Fibroblast of gingiva (primary cell): ENCODE measurements around the gene CMTM5.
A peak's percentile ranks its signal among the peaks of the same experiment; 100 is the strongest.

Experiments
- DNase-seq: peaks from one replicate; pipeline ENCODE4 v3.0.0-alpha.2; 2011; ENCODE audit warnings: low read depth

CMTM5 gene

DNA sequence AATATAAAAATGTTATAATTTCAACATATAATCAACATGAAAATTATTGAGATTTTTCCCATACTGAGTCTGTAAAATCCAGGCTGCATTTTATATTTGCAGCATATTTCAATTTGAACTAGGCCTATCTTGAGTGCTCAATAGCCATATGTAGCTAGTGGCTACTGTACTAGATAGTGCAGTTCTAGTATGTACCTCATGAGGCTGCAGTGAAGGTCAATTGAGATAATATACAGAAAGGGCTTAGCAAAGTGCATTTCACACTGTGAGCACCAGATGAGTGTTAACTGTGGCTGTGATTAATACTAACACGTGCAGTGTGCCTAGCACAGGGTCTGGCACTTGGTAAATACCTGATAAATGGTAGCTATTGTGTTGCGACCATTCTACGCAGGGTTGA is 18.8 kb upstream of the CMTM5 start:
- DNase-seq = no peak

- no peak for DNase-seq
Measured at GRCh38 chr14:23358553-23359166, 18.2 kb upstream of the CMTM5 start.

DNA sequence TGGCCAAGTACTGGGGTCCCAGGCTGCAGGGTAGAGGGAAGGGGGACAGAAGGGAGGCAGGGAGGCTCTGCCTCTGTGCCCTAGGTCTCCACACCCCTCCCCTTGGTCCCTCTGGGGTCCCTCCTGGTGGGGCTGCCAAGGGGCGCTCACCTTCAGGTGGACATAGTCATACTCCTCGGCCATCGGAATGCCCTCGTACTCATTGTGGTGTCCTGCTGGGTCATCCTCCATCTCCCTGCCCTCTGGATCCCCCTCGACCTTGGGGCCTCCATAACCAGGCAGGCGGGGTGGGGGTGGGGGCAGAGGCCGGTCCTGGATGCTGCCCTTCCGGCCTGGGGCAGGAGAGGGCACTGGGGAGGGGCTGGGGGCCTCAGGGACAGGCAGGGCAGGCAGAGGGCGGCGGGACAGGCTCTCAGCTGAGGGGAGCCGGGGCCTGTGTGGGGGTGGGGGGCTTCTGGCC is 17.6 kb upstream of the CMTM5 start:
- DNase-seq = no peak

- DNase-seq = no peak
Measured at GRCh38 chr14:23359722-23360447, 17.0 kb upstream of the CMTM5 start.

DNA sequence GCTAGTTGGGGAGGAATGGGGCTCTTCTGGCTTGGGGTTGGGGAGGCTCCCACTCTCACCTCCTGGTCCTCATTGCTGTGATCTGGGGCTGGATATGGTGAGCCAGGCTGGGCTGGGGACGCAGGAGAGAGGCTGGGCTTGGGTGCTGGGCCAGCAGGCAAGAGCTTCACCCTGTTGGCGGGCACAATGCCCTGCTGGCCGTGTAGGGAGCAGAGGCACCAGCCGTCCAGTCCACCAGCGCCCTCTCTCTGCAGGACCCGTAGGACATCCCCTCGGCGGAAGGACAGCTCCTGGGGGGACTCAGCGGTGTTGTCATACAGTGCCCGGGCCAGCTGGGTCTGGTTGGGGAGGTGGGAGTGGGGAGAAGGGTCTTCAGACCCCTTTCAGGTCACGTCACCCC is 16.4 kb upstream of the CMTM5 start:
- no peak for DNase-seq

- DNase-seq = peak; percentile 59
Measured at GRCh38 chr14:23361320-23361719, 15.5 kb upstream of the CMTM5 start.

DNA sequence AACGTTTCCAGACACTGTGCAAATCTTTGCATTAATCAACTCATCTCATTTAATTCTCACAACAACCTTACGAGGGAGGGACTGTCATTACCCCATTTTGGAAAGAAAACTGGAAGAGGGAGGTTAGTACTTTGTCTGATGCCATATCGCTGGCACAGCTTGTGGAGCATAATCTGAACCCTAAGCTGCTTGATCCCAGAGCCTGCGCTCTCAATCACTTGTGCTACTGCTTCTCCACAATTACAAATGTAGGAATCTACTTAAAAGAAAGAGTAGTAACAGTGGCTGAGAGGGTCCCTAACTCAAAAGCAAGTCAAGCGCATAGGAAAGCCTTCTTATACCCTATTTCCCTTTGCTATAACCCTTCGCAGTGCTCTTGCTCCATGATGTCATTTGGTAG is 15.1 kb upstream of the CMTM5 start:
- DNase-seq = no peak

DNA sequence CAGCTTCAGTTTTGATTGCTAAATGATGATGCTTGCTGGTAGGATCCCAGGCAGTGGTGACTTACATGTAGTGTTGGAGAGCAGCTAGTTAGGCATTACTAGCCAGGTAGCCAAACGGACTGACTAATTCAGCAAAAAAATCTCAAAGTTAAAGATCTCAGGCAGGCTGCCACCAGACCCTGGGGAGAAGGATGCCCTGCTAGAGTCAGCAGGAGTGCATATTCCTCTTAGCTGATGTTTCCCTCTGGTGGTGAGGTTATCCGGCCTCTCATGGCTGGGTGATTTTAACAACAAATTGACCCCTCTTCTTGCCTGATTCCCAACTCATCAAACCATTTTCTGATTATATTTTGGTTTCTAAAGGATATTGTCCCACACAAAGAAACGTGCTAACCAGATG is 14.6 kb upstream of the CMTM5 start:
- no peak for DNase-seq

DNA sequence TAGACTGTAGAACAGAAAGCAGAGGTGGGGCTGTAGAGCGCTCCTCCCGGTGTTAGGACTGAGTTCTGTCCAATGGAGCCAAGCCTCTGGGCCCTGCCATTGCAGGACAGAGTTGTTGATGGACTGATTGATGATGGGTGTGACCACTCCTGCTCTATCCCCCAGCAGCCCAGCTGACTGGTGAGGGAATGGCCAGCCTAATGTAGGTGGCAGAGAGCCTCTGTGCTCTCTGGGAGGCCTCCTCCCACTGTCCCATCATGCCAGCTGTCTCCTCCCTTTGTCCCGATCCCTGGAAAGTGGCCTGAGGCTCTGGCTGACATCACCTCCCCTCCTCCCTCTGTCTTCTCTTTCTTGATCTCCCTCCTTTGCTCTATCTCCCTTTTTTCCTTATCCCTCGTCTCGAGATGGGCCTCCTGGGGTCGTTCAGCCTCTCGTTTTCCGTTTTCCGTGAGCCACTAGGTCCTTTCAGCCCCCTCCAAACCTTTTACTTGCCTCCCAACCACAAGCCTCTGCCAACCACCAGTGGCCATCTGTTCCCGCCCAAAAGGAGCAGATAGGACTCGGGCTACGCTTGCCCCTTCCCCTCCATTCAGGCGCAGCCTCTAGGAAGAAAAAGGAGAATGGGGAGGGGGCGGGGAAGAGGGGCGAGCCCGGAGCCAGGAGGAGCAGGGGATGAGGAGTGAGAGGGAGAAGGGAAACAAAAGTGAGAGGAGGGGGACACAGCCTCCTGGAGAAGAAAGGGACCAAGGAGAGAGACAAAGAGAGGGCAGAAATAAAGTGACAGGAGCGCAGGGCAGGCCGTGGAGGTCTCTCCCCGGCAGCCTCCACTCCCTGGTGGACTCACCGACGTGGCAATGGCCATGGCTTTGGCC is 12.4 kb upstream of the CMTM5 start:
- DNase-seq = no peak

DNA sequence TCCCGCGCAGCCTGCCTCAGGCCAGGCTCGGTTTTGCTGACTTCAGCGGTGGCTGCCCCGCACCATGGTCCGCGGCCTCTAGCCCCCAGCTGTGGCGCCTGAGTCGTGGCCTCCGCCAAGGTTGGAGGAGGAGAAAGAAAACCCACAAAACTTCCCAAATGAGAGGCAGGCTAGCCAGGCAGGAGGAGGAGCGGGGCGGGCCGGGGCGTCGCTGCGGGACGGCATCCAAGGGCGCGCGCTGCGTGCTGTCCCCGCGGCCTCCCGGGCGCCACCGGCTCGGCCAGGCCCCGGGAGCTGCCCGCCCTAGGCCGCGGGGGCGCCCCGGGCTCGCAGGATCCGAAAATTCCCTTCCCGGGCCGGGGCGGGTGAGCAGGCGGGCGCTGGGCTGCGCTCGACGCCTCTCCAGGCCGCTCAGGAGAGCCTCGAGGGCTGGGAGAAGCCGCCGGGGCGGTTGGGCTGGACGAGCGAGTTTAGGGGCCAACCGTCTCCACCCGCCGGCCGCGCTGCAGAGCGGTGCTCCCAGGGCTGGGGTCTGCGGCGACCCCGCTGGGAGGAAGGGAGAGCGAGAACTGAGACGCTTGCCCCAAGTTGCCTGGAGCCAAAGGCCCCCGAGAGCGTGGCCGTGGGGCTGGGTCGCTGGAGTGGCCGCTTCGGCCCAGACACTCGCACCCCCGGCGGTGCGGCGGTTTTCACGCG is 11.7 kb upstream of the CMTM5 start, which contains the start of gene EFS:
Gene EFS (minus strand): TSS at position 137 of the 696 bp plus-strand sequence. CDS start 147 bp downstream, outside the sequence.
- peak; percentile 24 for DNase-seq

DNA sequence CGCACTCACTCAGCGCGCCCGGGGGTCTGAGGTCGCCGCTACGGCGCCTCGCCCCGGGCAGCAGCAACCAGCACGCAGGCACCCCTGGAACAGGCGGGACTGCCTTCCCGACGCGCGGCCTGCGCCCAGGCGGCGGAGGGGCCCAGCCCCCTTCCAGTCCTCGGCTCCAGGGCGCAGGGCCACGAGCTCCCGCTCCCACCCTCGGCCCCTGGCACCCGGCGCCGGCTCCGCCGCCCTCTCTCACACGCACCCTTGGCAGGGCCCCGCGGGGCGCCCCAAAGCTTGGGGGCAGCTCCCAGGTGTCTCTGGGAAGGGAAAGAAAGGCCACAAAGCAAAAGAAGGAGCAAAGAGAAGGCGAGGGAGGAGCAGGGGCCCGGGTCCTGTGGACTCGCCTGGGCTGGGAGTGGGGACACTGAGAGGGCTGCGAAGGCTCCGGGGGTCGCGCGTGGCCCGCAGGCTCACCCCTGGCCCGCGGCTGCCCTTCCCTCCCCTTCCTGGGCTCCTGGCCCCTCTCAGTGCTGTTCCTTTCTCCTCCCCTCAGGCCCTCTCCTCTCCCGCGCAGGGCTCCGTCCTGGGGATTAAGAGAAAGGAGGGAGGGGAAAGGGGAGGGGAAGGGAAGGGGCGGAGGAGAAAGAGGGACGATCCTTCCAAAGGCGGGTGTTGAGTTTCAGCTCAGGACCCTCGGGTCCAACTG is 11.0 kb upstream of the CMTM5 start:
- peak; percentile 24 for DNase-seq

GRCh38 chr14:23366426-23366921 is 10.4 kb upstream of the CMTM5 start:
- DNase-seq = peak; percentile 34

- DNase-seq = no peak
Measured at GRCh38 chr14:23370221-23370620, 6.6 kb upstream of the CMTM5 start.

GRCh38 chr14:23371865-23372264 is 5.0 kb upstream of the CMTM5 start:
- DNase-seq = no peak

GRCh38 chr14:23372509-23372908 is 4.3 kb upstream of the CMTM5 start, which contains the start of gene IL25:
TSS of gene IL25 (plus strand) at chr14:23372809.
- no peak for DNase-seq

DNA sequence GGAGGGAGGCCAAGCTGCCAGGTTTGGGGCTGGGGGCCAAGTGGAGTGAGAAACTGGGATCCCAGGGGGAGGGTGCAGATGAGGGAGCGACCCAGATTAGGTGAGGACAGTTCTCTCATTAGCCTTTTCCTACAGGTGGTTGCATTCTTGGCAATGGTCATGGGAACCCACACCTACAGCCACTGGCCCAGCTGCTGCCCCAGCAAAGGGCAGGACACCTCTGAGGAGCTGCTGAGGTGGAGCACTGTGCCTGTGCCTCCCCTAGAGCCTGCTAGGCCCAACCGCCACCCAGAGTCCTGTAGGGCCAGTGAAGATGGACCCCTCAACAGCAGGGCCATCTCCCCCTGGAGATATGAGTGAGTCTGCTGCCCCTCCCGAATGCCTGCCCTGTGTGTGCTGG is 3.8 kb upstream of the CMTM5 start:
- DNase-seq = no peak

- DNase-seq = no peak
Measured at GRCh38 chr14:23375527-23376251, 1.2 kb upstream of the CMTM5 start.

DNA sequence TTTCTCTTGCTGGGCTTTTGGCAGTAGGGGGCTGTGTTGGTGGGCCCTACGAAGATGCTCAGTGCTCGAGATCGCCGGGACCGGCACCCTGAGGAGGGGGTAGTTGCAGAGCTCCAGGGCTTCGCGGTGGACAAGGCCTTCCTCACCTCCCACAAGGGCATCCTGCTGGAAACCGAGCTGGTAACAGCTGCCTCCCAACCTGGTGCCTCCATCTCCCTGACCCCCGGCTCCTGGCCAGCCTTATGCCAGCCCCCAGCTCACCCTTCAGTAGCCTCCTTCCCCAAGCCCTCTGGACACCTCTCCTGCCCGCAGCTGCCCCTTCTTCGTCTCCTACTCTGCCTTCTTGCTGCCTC is 328 bp downstream of the CMTM5 start:
- no peak for DNase-seq

GRCh38 chr14:23377573-23378563 is 1.0 kb downstream of the CMTM5 start:
- DNase-seq = no peak
